GM18511 (cell line): ENCODE results near the gene TTC39B.
"Not testable (repeated sequence)": the region's sequence is repeated elsewhere in the genome, so short reads cannot be mapped to it uniquely, and the experiment has no call there.

Experiments
- ATAC-seq: cut with Tn5 transposase; IDR thresholded peaks from one replicate; pipeline ENCODE4 v1.9.1; 2021; ENCODE audit warnings: mild to moderate bottlenecking, moderate library complexity; ENCODE audit not compliant: unreplicated experiment

The TTC39B gene

DNA sequence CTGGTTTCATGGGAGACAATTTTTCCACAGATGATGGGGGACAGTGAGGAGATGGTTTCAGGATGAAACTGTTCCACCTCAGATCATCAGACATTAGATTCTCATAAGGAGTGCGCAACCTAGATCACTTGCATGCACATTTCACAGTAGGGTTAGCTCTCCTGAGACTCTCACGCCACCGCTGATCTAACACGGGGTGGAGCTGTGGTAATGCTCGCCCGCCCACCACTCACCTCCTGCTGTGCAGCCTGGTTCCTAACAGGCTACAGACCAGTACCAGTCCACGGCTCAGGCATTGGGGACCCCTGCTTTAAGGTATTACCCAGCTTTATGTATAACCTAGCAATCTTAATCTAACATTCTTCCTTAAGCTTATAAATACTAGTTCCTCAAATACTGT is 35.6 kb downstream of the TTC39B start:
- ATAC-seq: peak; percentile 74

DNA sequence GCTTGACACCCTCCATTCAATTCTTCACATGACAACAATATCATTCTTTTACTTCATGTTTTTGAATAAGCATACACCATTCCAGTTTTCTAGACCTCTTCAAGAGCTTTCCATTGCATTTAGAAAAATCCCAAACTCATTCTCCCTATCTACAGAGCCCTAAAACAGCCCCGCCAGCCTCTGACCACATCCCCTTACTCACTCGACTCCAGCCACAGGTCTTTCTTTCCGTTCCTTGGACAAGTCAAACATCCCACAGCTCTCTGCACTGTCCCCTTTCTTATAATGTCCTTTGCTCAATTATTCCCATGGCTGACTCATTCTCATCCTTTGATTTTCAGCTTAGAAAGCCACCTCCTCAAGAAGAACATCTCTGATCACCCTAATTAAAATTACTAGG is 38.2 kb downstream of the TTC39B start:
- no peak for ATAC-seq

DNA sequence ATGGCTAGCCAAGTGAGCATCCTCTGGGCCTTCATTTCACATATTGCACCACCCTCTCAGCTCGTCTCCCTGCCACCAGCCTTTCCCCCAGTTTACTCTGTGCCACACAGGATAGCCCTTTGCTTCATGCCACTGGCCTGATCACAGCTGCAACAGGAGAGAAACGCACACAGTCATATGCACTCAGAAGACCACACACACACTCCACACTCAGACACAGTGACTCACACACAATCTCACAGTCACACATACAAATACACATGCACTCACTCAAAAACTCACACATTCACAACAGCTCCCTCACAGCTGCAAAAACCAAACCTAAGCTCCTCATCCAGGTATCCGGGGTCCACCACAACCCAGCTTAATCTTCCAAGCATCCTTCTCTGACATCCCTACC is 38.7 kb downstream of the TTC39B start:
- ATAC-seq: no peak

- ATAC-seq: no peak
These were observed 42.1 kb downstream of the TTC39B start for GRCh38 chr9:15264918-15265317.

DNA sequence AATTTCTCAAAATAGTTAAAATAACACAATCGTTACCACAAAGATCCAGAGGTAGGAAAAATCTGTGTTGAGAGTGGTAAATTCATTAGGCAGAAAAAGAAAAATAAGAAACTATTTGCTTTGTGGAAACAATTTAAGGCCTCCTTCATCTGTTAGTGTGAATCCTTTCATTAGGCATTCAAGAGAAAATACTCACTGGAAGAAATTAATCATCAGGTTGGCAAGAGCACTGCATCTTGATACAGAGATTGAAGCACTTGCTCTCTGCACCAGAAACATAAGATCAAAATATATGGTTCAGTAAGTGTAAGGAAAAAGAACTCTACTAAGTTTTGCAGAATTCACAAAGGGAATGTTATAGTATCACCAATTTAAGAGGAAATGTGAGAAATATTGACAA is 44.4 kb downstream of the TTC39B start:
- ATAC-seq: no peak

- no peak for ATAC-seq
These were observed 50.6 kb downstream of the TTC39B start for GRCh38 chr9:15256426-15256825.

GRCh38 chr9:15253786-15254185 is 53.2 kb downstream of the TTC39B start:
- ATAC-seq: no peak

- ATAC-seq: no peak
These were observed 53.8 kb downstream of the TTC39B start for GRCh38 chr9:15253197-15253596.

DNA sequence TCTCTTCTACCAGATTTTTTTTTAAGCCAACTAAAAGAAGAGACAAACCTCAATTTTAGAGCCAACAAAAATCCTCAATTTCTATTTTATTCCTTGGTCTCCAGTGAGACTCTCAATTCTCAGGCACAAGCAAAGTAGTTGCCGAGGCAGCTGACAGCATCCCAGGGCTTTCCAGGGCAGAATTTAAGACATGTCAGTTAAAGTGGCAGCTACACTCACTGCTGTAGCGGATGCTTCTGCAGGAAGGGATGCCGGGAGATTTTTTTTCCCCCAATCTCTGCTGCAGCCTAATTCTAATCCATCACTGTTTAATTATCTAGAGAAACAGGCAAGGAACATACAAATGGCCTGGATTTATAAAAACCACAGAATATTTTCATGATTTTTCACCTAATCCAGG is 57.0 kb downstream of the TTC39B start:
- no peak for ATAC-seq

DNA sequence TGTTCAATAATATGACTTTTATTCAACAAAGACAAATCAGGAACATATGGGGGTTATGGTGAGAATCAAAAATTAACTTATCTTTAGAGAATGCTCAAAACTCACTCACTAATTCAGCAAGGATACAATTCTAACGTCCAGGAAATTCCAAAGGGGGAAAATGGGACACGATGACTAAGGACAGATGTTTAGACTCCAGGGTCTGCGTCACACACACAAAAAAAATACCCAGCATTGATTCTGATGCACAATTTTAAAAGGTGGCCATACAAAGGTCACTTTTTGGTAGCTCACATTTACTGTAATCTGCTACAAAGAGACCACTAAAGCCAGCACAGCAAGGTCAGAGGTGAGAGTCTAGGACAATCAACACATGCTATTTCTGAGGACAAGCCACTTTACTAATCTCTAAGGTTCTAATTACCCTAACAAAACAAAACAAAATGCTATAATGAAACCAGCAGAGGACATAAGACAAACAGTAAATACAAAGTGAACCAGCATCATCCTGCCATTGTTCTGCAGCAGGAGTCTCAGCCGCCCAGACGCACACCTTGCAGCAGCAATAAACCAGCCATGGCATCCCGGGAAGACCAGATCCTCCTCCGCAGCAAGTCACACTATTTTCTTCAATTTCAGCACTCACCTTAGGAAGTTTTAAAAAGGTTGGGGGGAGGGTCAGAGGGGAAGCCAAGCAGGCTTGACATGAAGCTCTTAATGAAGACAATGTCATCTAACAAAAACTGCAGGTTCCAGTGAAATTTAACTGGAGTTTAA is 57.8 kb downstream of the TTC39B start:
- no peak for ATAC-seq

GRCh38 chr9:15248621-15249020 is 58.4 kb downstream of the TTC39B start:
- no peak for ATAC-seq

DNA sequence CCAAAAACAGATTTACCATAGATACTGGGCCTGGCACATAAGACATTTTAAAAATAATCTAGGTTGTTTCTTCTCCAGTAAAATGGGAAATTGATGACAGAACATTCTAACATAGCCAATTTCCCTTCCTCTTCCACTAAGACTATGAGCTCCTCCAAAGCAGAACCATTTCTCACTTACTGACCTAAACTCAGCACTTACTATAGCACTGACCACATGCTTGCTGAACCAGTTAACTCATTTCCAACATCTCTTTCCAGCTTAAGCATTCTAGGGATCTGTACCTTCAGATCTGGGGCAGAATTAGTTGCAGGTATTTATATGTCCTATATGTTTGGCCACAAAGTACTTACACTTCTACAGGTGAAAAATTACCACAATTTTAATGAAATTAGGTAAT is 58.9 kb downstream of the TTC39B start:
- ATAC-seq: no peak

DNA sequence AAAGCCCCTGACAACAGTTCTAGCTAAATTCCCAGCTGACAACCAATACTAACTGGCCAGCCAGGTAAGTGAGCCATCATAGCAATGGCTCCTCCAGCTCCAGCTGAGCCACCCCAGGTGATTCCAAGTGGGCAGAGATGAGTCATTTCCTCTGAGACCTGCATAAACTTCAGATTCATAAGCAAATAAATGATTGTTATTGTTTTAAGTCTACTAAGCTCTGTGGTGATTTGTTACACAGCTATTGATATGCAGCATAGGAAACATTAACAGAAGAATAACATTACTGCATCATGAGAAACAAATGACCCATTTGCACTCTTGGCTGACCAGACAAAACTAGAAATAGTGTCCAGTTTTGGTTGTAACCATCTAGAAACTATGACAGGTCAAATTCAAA is 60.3 kb downstream of the TTC39B start:
- ATAC-seq: no peak

GRCh38 chr9:15246243-15246642 is 60.8 kb downstream of the TTC39B start:
- ATAC-seq: no peak

GRCh38 chr9:15244001-15244441 is 63.0 kb downstream of the TTC39B start:
- ATAC-seq: no peak

DNA sequence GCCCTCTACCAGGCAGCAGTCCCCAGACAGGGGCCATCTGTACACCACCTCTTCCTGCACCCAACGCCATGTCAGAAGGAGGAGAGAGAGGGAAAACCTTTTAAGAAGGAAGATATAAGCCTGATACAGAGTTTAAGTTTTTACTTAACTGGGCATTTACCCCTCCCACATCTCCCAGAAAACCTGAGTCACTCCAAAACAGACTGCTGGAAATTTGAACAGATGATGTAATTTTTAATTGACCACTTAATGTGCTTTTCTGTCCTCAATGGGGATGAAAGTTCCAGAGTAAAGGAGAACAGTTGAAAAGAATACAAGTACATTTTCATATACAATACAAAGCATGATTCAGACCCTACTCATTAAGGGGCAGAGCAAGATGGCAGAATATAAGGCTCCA is 63.9 kb downstream of the TTC39B start:
- ATAC-seq: no peak

- ATAC-seq: no peak
These were observed 66.1 kb downstream of the TTC39B start for GRCh38 chr9:15240927-15241326.

- no peak for ATAC-seq
These were observed 67.2 kb downstream of the TTC39B start for GRCh38 chr9:15239816-15240215.

DNA sequence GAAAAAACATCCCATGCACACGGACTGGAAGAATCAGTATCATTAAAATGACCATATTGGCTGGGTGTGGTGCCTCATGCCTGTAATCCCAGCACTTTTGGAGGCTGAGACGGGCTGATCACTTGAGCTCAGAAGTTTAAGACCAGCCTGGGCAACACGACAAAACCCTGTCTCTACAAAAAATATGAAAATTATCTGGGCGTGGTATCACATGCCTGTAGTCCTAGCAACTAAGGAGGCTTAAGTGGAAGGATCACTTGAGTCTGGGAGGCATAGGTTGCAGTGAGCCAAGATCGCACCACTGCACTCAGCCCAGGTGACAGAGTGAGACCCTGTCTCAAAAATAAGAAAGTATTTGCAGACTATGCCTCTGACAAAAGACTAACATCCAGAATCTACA is 68.4 kb downstream of the TTC39B start:
- ATAC-seq: no peak

DNA sequence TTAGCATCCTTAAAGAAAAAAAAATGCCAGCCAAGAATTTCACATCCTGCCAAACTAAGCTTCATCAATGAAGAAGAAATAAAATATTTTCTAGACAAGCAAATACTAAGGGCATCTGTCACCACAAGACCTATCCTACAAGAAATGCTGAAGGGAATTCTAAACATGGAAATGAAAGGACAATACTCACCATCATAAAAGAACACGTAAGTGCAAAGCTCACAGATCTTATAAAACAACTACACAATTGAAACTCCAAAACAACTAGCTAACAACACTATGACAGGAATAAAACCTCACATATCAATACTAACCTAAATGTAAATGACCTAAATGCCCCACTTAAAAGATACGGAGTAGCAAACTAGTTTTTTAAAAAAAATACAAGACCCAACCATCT is 71.4 kb downstream of the TTC39B start:
- no peak for ATAC-seq

DNA sequence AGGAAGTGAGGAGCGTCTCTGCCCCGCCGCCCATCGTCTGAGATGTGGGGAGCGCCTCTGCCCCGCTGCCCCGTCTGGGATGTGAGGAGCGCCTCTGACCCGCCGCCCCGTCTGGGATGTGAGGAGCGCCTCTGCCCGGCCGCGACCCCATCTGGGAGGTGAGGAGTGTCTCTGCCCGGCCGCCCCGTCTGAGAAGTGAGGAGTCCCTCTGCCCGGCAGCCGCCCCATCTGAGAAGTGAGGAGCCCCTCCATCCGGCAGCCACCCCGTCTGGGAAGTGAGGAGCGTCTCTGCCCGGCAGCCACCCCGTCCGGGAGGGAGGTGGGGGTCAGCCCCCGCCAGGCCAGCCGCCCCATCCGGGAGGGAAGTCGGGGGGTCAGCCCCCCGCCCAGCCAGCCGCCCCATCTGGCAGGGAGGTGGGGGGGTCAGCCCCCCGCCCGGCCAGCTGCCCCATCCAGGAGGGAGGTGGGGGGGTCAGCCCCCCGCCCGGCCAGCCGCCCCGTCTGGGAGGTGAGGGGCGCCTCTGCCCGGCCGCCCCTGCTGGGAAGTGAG is 73.0 kb downstream of the TTC39B start:
- ATAC-seq: not testable (repeated sequence)

GRCh38 chr9:15232706-15233280 is 74.2 kb downstream of the TTC39B start:
- not testable (repeated sequence) for ATAC-seq
